B cell (primary cell): ENCODE results near the gene WNK1. TPM values are rescaled to one million over a fixed set of nuclear protein-coding genes. Genes with fewer than 3 reads are reported as not detected.

Experiments
- ATAC-seq: fragments of 200-7000 bp; cut with Tn5 transposase; one replicate; pipeline ENCODE4 v1.10.0; 2021; ENCODE audit warnings: low read depth, mild to moderate bottlenecking, moderate number of reproducible peaks, moderate library complexity
- CTCF ChIA-PET: fragments of 350-600 bp; sonication (Branson Sonifier 250); formaldehyde crosslinking; loops from one replicate; lab custom pipeline; 2021; ENCODE audit warnings: antibody characterized with exemption, inconsistent platforms; lab: Charles Lee
- POLR2A ChIA-PET: fragments of 350-600 bp; sonication (Branson Sonifier 250); formaldehyde crosslinking; loops from one replicate; lab custom pipeline; 2021; ENCODE audit warnings: antibody characterized with exemption; lab: Charles Lee
- DNase-seq: peaks from one replicate; pipeline ENCODE4 v3.0.0; 2013
- H2AFZ ChIP-seq: 2 replicates; pipeline ENCODE4 v1.6.1; 2012; ENCODE audit warnings: mild to moderate bottlenecking, low read depth, low read length; ENCODE audit not compliant: insufficient read depth, poor library complexity, severe bottlenecking
- H3K27ac ChIP-seq, 2 donors: 1 replicate in 1 of 2; 2 replicates in 1 of 2; pipeline ENCODE4 v1.5.1; 2012 to 2013; ENCODE audit warnings: low read length in 2 of 2, mild to moderate bottlenecking in 2 of 2, moderate library complexity in 1 of 2
- H3K27me3 ChIP-seq, 4 experiments: fragments of 200-600 bp in 1 of 4; sonication (generic) in 1 of 4; replicated peaks in 1 of 4; 1 replicate in 2 of 4; 2 replicates in 2 of 4; pipeline versions ENCODE4 v1.6.1 to v1.7.0; 2013 to 2016; ENCODE audit warnings: low read length in 3 of 4, mild to moderate bottlenecking in 2 of 4, mixed read lengths in 1 of 4, moderate library complexity in 1 of 4; ENCODE audit not compliant: insufficient read depth in 4 of 4, control insufficient read depth in 3 of 4; ENCODE audit errors: control extremely low read depth in 1 of 4
- H3K36me3 ChIP-seq, 2 experiments: replicated peaks in 1 of 2; 1 replicate in 1 of 2; 2 replicates in 1 of 2; pipeline versions ENCODE4 v1.6.1 to v1.7.1; 2013; ENCODE audit warnings: low read length in 1 of 2; ENCODE audit not compliant: insufficient read depth in 2 of 2, control insufficient read depth in 1 of 2; ENCODE audit errors: control extremely low read depth in 1 of 2, extremely low read depth in 1 of 2
- H3K4me1 ChIP-seq, 2 donors: fragments of 200-600 bp in 1 of 2; sonication (generic) in 1 of 2; 1 replicate in 1 of 2; 2 replicates in 1 of 2; pipeline versions ENCODE4 v1.5.1 to v1.6.1; 2013 to 2017; ENCODE audit warnings: low read length in 2 of 2; ENCODE audit not compliant: control insufficient read depth in 2 of 2, insufficient read depth in 2 of 2
- H3K4me2 ChIP-seq: replicated peaks from 2 replicates; pipeline ENCODE3; 2012; ENCODE audit warnings: mild to moderate bottlenecking, low read depth, low read length; ENCODE audit not compliant: poor library complexity, severe bottlenecking
- H3K4me3 ChIP-seq, 5 experiments: fragments of 200-600 bp in 1 of 5; sonication (generic) in 1 of 5; 1 replicate in 3 of 5; 2 replicates in 2 of 5; pipeline versions ENCODE4 v1.5.1 to v1.7.0; 2011 to 2016; ENCODE audit warnings: low read length in 4 of 5, mild to moderate bottlenecking in 4 of 5, low read depth in 2 of 5, control low read depth in 1 of 5, moderate library complexity in 1 of 5; ENCODE audit not compliant: insufficient read depth in 1 of 5; ENCODE audit errors: control extremely low read depth in 1 of 5, extremely low read depth in 1 of 5
- H3K79me2 ChIP-seq: fragments of 200-600 bp; sonication (generic); one replicate; pipeline ENCODE4 v1.6.0; 2016; ENCODE audit warnings: low read length; ENCODE audit not compliant: control insufficient read depth, insufficient read depth
- H3K9ac ChIP-seq: fragments of 200-600 bp; sonication (generic); 2 replicates; pipeline ENCODE4 v1.6.1; 2017; ENCODE audit warnings: mild to moderate bottlenecking, low read length, moderate library complexity
- H3K9me3 ChIP-seq, 3 donors: one replicate each; pipeline versions ENCODE4 v1.6.1 to v1.7.1; 2013; ENCODE audit warnings: low read length in 2 of 3; ENCODE audit not compliant: control insufficient read depth in 2 of 3, insufficient read depth in 1 of 3; ENCODE audit errors: control extremely low read depth in 1 of 3
- H4K20me1 ChIP-seq: 2 replicates; pipeline ENCODE4 v1.6.0; 2012; ENCODE audit warnings: mild to moderate bottlenecking, low read length; ENCODE audit not compliant: insufficient read depth, control insufficient read depth, poor library complexity, severe bottlenecking
- H3K27ac Mint-ChIP-seq: one replicate; pipeline ENCODE4 v1.8.0; 2021; ENCODE audit warnings: mixed read lengths
- H3K27me3 Mint-ChIP-seq: one replicate; pipeline ENCODE4 v1.8.0; 2021; ENCODE audit warnings: mixed read lengths
- H3K4me1 Mint-ChIP-seq: one replicate; pipeline ENCODE4 v1.8.0; 2021; ENCODE audit warnings: mixed read lengths
- H3K4me3 Mint-ChIP-seq: one replicate; pipeline ENCODE4 v1.8.0; 2021; ENCODE audit warnings: mixed read lengths
- H3K9me3 Mint-ChIP-seq: one replicate; pipeline ENCODE4 v1.8.0; 2022; ENCODE audit warnings: mixed read lengths; ENCODE audit not compliant: insufficient read depth
- EZH2 ChIP-seq: IDR thresholded peaks from 2 replicates; pipeline ENCODE4 v1.6.1; 2012; ENCODE audit warnings: borderline replicate concordance, low read depth, mild to moderate bottlenecking, moderate library complexity, low read length; ENCODE audit not compliant: insufficient read depth, poor library complexity, severe bottlenecking
- WGBS: methylation state at CpG from one replicate; pipeline ENCODE4 v1.1.5; 2013; ENCODE audit warnings: missing lambda C conversion rate; ENCODE audit not compliant: insufficient coverage; 5-methylcytosine and 5-hydroxymethylcytosine counted together
- intact Hi-C: fragments of 100-400 bp; cut with micrococcal nuclease; formaldehyde crosslinking; loops from one replicate; pipeline ENCODE4 v1.10.0; 2022
- polyA plus RNA-seq: library from polyadenylated mRNA; depleted of rRNA; stranded (reverse); fragments of >200 nt; gene quantifications from 2 replicates; pipeline ENCODE4 v1.2.3, GENCODE V29; 2012
- small RNA-seq: library from RNA; depleted of rRNA; stranded (forward); fragments of <200 nt; gene quantifications from one replicate; pipeline ENCODE3, GENCODE V24; 2012; ENCODE audit warnings: low replicate concordance, low read depth; ENCODE audit not compliant: insufficient read length
- total RNA-seq, 2 donors: library from RNA; stranded (reverse); fragments of 120-200 nt in 1 of 2; gene quantifications; 1 replicate in 1 of 2; 2 replicates in 1 of 2; pipeline versions ENCODE4 v1.2.3 to v1.2.4, GENCODE V29; 2013 to 2022
- TF ChIP-seq, protein P1 (sequence below): fragments of 200-600 bp; IDR thresholded peaks from one replicate; pipeline ENCODE4 v1.8.0; 2022; ENCODE audit warnings: antibody characterized with exemption, mild to moderate bottlenecking

Gene WNK1
- total and polyA plus RNA-seq, 2 donors (not counting 1 experiment from before 2014, with no cell fraction given) = 43.9 to 188 TPM

DNA sequence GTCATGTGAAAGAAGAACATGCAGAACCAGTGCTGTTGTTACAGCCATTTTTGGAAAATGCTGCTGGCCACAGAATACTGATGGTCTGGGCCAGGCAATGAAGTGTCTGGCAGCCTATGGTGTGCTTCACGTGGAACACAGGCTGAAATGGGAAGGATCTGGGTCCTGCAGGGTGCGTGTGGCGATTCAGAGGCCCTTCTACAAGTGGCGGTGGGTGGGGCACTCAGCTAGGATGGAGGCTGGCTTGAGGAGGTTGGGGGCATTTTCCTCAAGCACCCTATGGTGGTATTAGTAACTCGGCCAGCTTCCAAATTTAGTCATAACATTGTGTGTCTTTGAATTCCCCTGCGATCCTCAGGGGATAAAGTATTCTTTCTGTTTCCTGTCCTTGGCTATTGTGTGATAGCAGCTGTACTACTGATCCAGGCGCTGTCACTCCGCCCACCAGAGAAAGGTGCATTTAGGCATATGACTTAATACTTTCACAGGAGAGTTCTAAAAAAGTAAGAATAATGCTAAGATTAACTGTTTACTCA, 206.3 kb downstream of the WNK1 start:
- H3K27me3 ChIP-seq = no peaks in the 10 kb centered on the region
- H3K79me2 ChIP-seq = no peaks in the 10 kb centered on the region
- no peak overlapping the region for H3K27ac ChIP-seq
- intact Hi-C loops = no loop called here
- peak; percentile 47 for ATAC-seq
- H3K9me3 ChIP-seq = no peaks in the 10 kb centered on the region
- peak overlapping the region; percentile 17 for H2AFZ ChIP-seq
- H3K27ac Mint-ChIP-seq = no peak overlapping the region
- H3K4me1 ChIP-seq = peaks cover 0 to 5% of the 10 kb centered on the region in 2 donors
- H3K9me3 Mint-ChIP-seq = no peaks in the 10 kb centered on the region
- peaks cover 7% of the 10 kb centered on the region for H3K4me1 Mint-ChIP-seq
- H3K4me3 ChIP-seq = no peak overlapping the region
- H3K27me3 Mint-ChIP-seq = no peaks in the 10 kb centered on the region
- H3K4me2 ChIP-seq = no peak overlapping the region
- CTCF ChIA-PET = no interaction called here
- POLR2A ChIA-PET = interaction anchor here (1.0 kb wide), 1 partner anchor 9 kb away, joined by 3 read pairs; the partner anchor contains the start of gene RAD52
- no peak overlapping the region for H3K9ac ChIP-seq
- no peak overlapping the region for H3K4me3 Mint-ChIP-seq
- DNase-seq = no peak
- 34% methylated on average over 6 of the region's 8 CpGs for WGBS
- TF ChIP-seq, protein P1, sequence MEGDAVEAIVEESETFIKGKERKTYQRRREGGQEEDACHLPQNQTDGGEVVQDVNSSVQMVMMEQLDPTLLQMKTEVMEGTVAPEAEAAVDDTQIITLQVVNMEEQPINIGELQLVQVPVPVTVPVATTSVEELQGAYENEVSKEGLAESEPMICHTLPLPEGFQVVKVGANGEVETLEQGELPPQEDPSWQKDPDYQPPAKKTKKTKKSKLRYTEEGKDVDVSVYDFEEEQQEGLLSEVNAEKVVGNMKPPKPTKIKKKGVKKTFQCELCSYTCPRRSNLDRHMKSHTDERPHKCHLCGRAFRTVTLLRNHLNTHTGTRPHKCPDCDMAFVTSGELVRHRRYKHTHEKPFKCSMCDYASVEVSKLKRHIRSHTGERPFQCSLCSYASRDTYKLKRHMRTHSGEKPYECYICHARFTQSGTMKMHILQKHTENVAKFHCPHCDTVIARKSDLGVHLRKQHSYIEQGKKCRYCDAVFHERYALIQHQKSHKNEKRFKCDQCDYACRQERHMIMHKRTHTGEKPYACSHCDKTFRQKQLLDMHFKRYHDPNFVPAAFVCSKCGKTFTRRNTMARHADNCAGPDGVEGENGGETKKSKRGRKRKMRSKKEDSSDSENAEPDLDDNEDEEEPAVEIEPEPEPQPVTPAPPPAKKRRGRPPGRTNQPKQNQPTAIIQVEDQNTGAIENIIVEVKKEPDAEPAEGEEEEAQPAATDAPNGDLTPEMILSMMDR = no peak
- TF ChIP-seq EZH2 = no peak
- H3K36me3 ChIP-seq = no peaks in the 10 kb centered on the region
- H4K20me1 ChIP-seq = no peaks in the 10 kb centered on the region

Small RNAs within 50 kb of the gene (small RNA-seq; reads per million reads assigned to genes)
- 0.95 reads per million for gene RNU4ATAC16P

Other genes starting within 250 kb of the WNK1 start
- gene NINJ2, start 89.1 kb upstream of the WNK1 start, total RNA-seq = 2.9 TPM in 2 replicates
- 5.9 and 10.2 TPM in 2 replicates for gene NINJ2, start 89.1 kb upstream of the WNK1 start, polyA plus RNA-seq
- 22.9 and 27.6 TPM in 2 replicates for gene RAD52, start 197.1 kb downstream of the WNK1 start, total RNA-seq
- gene RAD52, start 197.1 kb downstream of the WNK1 start, polyA plus RNA-seq = 17.6 and 27.6 TPM in 2 replicates
- 77.6 and 90.0 TPM in 2 replicates for gene ERC1, start 238.6 kb downstream of the WNK1 start, total RNA-seq
- 4.0 and 4.7 TPM in 2 replicates for gene ERC1, start 238.6 kb downstream of the WNK1 start, polyA plus RNA-seq